ENCODE results near the gene PDE11A.

GRCh38 chr2:177585234-177585863 is 487.2 kb downstream of the PDE11A start:
- TF ChIP-seq TEAD4 (IDR thresholded peaks at IDR 0.05; ENCODE audit: low read depth, low read length) = no peak
- TF ChIP-seq ATF3 (IDR thresholded peaks at IDR 0.05; ENCODE audit: insufficient read depth, low read depth, low read length) = no peak
- TF ChIP-seq SIN3A (conservative IDR thresholded peaks at IDR 0.05 in 1 of 2, IDR thresholded peaks at IDR 0.05 in 1 of 2; ENCODE audit: low read depth in 1 of 2, low read length in 2 of 2) = no peak
- TF ChIP-seq SP1 (IDR thresholded peaks at IDR 0.05; ENCODE audit: low read depth, low read length) = no peak
- no peak for TF ChIP-seq CBX5 (IDR thresholded peaks at IDR 0.05; ENCODE audit: low read depth, low read length)
- no peak for TF ChIP-seq E2F6 (IDR thresholded peaks at IDR 0.05)
- TF ChIP-seq RFX5 (IDR thresholded peaks at IDR 0.05; ENCODE audit: borderline replicate concordance, low read depth, low read length) = no peak
- no peak for TF ChIP-seq TAF1 (IDR thresholded peaks at IDR 0.05; ENCODE audit: low read depth, low read length)
- no peak for TF ChIP-seq ZNF274 (IDR thresholded peaks at IDR 0.05; ENCODE audit: borderline replicate concordance, extremely low read depth, low read length)
- no peak for TF ChIP-seq POLR2A (IDR thresholded peaks at IDR 0.05; ENCODE audit: control extremely low read depth in 1 of 2, low read depth in 2 of 2, low read length in 2 of 2)
- TF ChIP-seq GABPA (IDR thresholded peaks at IDR 0.05; ENCODE audit: borderline replicate concordance, insufficient read depth, low read length) = no peak
- TF ChIP-seq CTCF (IDR thresholded peaks at IDR 0.05; ENCODE audit: control extremely low read depth in 1 of 3, insufficient read depth in 1 of 3, low read depth in 1 of 3, low read length in 3 of 3) = no peak

Data from H1 (cell line).